HG03196 (cell line): ENCODE results near the gene NECAB2.
"Not testable (repeated sequence)": the region's sequence is repeated elsewhere in the genome, so short reads cannot be mapped to it uniquely, and the experiment has no call there.

Experiments used
- ATAC-seq: cut with Tn5 transposase; IDR thresholded peaks from one replicate; pipeline ENCODE4 v1.9.1; 2021; ENCODE audit not compliant: unreplicated experiment

Gene NECAB2

GRCh38 chr16:83935858-83936255 is 32.2 kb upstream of the NECAB2 start:
- ATAC-seq: no peak

GRCh38 chr16:83936581-83937165 is 31.4 kb upstream of the NECAB2 start:
- no peak for ATAC-seq

GRCh38 chr16:83937267-83937666 is 30.8 kb upstream of the NECAB2 start:
- ATAC-seq: no peak

- no peak for ATAC-seq
These were observed 29.8 kb upstream of the NECAB2 start for GRCh38 chr16:83937922-83938885.

GRCh38 chr16:83939266-83939855 is 28.7 kb upstream of the NECAB2 start:
- no peak for ATAC-seq

- ATAC-seq: no peak
These were observed 27.9 kb upstream of the NECAB2 start for GRCh38 chr16:83940119-83940518.

- no peak for ATAC-seq
These were observed 27.2 kb upstream of the NECAB2 start for GRCh38 chr16:83940630-83941378.

GRCh38 chr16:83941546-83941945 is 26.5 kb upstream of the NECAB2 start:
- ATAC-seq: not testable (repeated sequence)

GRCh38 chr16:83942074-83942473 is 26.0 kb upstream of the NECAB2 start:
- ATAC-seq: no peak

- no peak for ATAC-seq
These were observed 25.1 kb upstream of the NECAB2 start for GRCh38 chr16:83942815-83943515.

GRCh38 chr16:83943516-83944050 is 24.5 kb upstream of the NECAB2 start:
- ATAC-seq: no peak

GRCh38 chr16:83945587-83945986 is 22.5 kb upstream of the NECAB2 start:
- no peak for ATAC-seq

- ATAC-seq: no peak
These were observed 21.8 kb upstream of the NECAB2 start for GRCh38 chr16:83946154-83946780.

- ATAC-seq: no peak
These were observed 21.1 kb upstream of the NECAB2 start for GRCh38 chr16:83946781-83947566.

- no peak for ATAC-seq
These were observed 20.3 kb upstream of the NECAB2 start for GRCh38 chr16:83947642-83948234.

GRCh38 chr16:83948914-83949723 is 18.9 kb upstream of the NECAB2 start:
- no peak for ATAC-seq

GRCh38 chr16:83949724-83950001 is 18.4 kb upstream of the NECAB2 start:
- no peak for ATAC-seq

GRCh38 chr16:83950862-83951399 is 17.1 kb upstream of the NECAB2 start:
- ATAC-seq: not testable (repeated sequence)
